Loucy (cell line): Measurements from ENCODE around the gene ANO7.

ENCODE experiments used
- H2AFZ ChIP-seq: fragments of 200-600 bp; sonication (generic); 2 replicates; pipeline ENCODE4 v1.6.0; 2016; ENCODE audit warnings: antibody characterized with exemption, mild to moderate bottlenecking, low read length, moderate library complexity
- H3F3A ChIP-seq: fragments of 200-600 bp; 2 replicates; pipeline ENCODE4 v1.6.0; 2016; ENCODE audit warnings: antibody characterized with exemption, low read depth, mild to moderate bottlenecking
- H3K27me3 ChIP-seq: fragments of 200-600 bp; sonication (generic); 2 replicates; pipeline ENCODE4 v1.6.1; 2014; ENCODE audit warnings: low read length, mild to moderate bottlenecking; ENCODE audit not compliant: insufficient read depth, poor library complexity, severe bottlenecking
- H3K36me3 ChIP-seq: fragments of 200-600 bp; sonication (generic); 2 replicates; pipeline ENCODE4 v1.6.1; 2016; ENCODE audit warnings: low read length; ENCODE audit not compliant: insufficient read depth
- H3K4me1 ChIP-seq: fragments of 200-600 bp; sonication (generic); 2 replicates; pipeline ENCODE4 v1.5.1; 2014; ENCODE audit warnings: low read length, mild to moderate bottlenecking; ENCODE audit not compliant: insufficient read depth, poor library complexity, severe bottlenecking
- H3K4me2 ChIP-seq: fragments of 200-600 bp; sonication (generic); 2 replicates; pipeline ENCODE4 v1.6.0; 2014; ENCODE audit warnings: antibody characterized with exemption, low read length, low read depth, mild to moderate bottlenecking; ENCODE audit not compliant: poor library complexity, severe bottlenecking
- H3K4me3 ChIP-seq: fragments of 200-600 bp; sonication (generic); 2 replicates; pipeline ENCODE4 v1.5.1; 2014; ENCODE audit warnings: low read length, mild to moderate bottlenecking, mixed read lengths; ENCODE audit not compliant: poor library complexity, severe bottlenecking
- H3K79me2 ChIP-seq: fragments of 200-600 bp; sonication (generic); 2 replicates; pipeline ENCODE4 v1.6.1; 2014; ENCODE audit warnings: low read length; ENCODE audit not compliant: insufficient read depth
- H3K9ac ChIP-seq: fragments of 200-600 bp; sonication (generic); 2 replicates; pipeline ENCODE4 v1.6.0; 2014; ENCODE audit warnings: mild to moderate bottlenecking, low read depth, low read length, moderate library complexity; ENCODE audit not compliant: poor library complexity, severe bottlenecking
- H3K9me2 ChIP-seq: fragments of 200-600 bp; sonication (generic); replicated peaks from 2 replicates; pipeline ENCODE4 v1.6.1; 2016; ENCODE audit warnings: low read depth, low read length, mixed read lengths
- H3K9me3 ChIP-seq: fragments of 200-600 bp; sonication (generic); 2 replicates; pipeline ENCODE4 v1.6.1; 2014; ENCODE audit warnings: mild to moderate bottlenecking, antibody characterized with exemption, low read length, low read depth; ENCODE audit not compliant: insufficient read depth
- H4K20me1 ChIP-seq: fragments of 200-600 bp; sonication (generic); 2 replicates; pipeline ENCODE4 v1.6.0; 2014; ENCODE audit warnings: antibody characterized with exemption, low read length, mild to moderate bottlenecking; ENCODE audit not compliant: insufficient read depth, poor library complexity, severe bottlenecking
- EZH2phosphoT487 ChIP-seq: fragments of 200-600 bp; IDR thresholded peaks from 2 replicates; pipeline ENCODE4 v1.6.1; 2018; ENCODE audit warnings: antibody characterized with exemption, mild to moderate bottlenecking, moderate library complexity, borderline replicate concordance
- TF ChIP-seq, protein P1 (sequence below): fragments of 200-600 bp; sonication (generic); conservative IDR thresholded peaks from 2 replicates; pipeline ENCODE4 v1.5.1; 2014; ENCODE audit warnings: mild to moderate bottlenecking, antibody characterized with exemption, low read length

The ANO7 gene

DNA sequence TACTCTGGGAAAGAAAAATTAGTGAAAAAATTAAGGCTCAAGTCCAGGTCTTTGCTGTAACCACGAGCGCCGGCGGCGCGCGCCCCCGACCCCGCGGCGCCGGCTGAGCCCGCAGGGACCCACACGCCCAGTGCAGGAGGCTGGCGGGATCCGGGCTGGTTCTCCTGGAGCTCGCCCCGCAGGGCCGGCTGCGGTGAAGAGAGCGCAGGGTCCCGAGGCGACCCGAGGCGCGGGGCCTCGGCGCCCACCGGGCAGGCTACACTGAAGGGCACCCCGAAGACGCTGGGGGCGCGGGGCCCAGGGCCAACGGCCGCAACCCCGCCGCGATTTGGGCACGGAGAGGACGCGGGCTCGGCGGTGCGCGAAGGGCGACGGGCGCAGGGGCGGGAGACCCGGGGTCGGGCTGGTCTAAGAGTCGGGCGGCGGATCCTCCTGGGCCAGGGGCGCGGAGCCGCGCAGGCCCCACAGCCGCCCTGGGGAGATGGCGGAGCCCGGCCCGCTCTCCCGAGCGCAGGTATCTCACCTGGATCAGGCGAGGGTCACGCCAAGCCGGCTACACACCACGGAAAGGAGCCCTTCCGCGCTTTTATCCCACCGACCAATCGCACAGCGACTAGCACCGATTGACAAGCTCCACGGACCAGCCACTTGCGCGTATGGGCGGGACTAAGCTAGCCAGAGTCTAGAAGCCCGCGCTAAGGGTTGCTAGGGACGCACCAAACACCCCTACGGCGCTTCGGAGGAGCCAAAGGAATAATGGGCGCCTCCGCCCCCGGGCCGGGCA is 39.4 kb upstream of the ANO7 start, which contains the start of gene PASK:
TSS of gene PASK (minus strand) at position 582 of the 784 bp plus-strand sequence. CDS start 6,440 bp downstream, outside the sequence.
- peaks cover 30% of the 10 kb centered on the region for H3K4me1 ChIP-seq
- no peak for TF ChIP-seq EZH2phosphoT487
- TF ChIP-seq, protein P1, sequence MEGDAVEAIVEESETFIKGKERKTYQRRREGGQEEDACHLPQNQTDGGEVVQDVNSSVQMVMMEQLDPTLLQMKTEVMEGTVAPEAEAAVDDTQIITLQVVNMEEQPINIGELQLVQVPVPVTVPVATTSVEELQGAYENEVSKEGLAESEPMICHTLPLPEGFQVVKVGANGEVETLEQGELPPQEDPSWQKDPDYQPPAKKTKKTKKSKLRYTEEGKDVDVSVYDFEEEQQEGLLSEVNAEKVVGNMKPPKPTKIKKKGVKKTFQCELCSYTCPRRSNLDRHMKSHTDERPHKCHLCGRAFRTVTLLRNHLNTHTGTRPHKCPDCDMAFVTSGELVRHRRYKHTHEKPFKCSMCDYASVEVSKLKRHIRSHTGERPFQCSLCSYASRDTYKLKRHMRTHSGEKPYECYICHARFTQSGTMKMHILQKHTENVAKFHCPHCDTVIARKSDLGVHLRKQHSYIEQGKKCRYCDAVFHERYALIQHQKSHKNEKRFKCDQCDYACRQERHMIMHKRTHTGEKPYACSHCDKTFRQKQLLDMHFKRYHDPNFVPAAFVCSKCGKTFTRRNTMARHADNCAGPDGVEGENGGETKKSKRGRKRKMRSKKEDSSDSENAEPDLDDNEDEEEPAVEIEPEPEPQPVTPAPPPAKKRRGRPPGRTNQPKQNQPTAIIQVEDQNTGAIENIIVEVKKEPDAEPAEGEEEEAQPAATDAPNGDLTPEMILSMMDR = no peak
- no peaks in the 10 kb centered on the region for H3F3A ChIP-seq
- no peaks in the 10 kb centered on the region for H3K36me3 ChIP-seq
- peak within 1 kb of the TSS; percentile 98 for H2AFZ ChIP-seq
- no peaks in the 10 kb centered on the region for H3K27me3 ChIP-seq
- H3K79me2 ChIP-seq = peaks cover 50% of the 10 kb centered on the region
- H4K20me1 ChIP-seq = peaks cover 32% of the 10 kb centered on the region
- peak within 1 kb of the TSS; percentile 93 for H3K4me2 ChIP-seq
- H3K4me3 ChIP-seq = peak within 1 kb of the TSS; percentile 81
- peak within 1 kb of the TSS; percentile 75 for H3K9ac ChIP-seq
- H3K9me3 ChIP-seq = no peaks in the 10 kb centered on the region
- no peaks in the 10 kb centered on the region for H3K9me2 ChIP-seq

DNA sequence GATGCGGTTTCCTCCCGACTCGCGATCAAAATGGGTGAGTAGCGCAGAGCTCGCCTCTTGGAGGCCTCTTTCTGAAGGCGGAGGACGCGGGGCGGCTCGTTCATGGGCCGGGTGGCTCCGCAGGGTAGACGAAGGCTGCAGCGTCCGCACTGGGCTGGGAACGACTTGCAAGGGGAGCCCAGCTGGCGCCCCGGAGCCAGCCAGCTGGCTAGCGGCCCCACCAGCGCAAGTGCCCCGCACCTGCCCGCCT is 38.9 kb upstream of the ANO7 start:
- Histone ChIP-seq H3F3A (no peaks in the 10 kb centered on the region), H3K27me3 (no peaks in the 10 kb centered on the region), H4K20me1 (peaks cover 32% of the 10 kb centered on the region), H3K9me2 (no peaks in the 10 kb centered on the region), H2AFZ (peak overlapping the region; percentile 98), H3K4me2 (peak overlapping the region; percentile 93), H3K4me3 (peak overlapping the region; percentile 81), H3K9me3 (no peaks in the 10 kb centered on the region), H3K9ac (peak overlapping the region; percentile 75), H3K36me3 (no peaks in the 10 kb centered on the region), H3K79me2 (peaks cover 45% of the 10 kb centered on the region), H3K4me1 (peaks cover 30% of the 10 kb centered on the region)
- TF ChIP-seq, protein P1 = no peak
- no peak for TF ChIP-seq EZH2phosphoT487

DNA sequence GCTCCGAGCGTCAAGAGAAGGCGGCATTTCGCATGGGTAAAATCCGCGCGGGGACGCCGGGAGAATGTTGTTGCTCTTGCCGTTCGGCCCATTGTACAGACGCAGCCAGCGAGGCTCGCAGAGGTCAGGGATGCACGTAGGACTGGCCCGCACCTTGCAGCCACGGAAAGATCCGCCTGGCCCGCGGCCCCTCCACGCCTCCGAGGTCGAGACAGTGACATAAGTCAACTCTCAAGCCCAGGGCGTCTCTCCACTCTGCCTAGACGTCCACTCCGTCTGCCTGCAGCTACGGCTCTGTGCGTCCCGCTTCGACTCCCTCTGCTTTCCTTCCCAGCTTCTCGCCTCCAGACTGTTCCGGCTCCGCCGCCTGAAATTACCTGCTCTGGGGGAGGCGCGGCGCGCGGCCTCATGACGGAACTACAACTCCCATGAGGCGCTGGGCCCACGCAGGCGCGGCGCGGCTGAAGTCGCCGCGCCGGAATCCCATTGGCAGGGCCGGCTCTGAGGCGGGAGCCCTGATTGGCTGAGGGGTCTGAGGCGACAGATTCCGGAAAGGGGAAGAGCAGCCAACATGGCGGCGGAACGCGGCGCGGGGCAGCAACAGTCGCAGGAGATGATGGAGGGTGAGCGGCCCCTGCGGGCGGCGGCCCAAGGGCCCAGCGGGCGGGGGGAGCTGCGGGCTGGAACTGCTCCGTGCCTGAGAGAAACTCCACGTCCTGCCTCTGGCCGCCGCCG is 38.4 kb upstream of the ANO7 start, which contains the start of gene PPP1R7:
TSS of gene PPP1R7 (plus strand) at position 543 of the 735 bp plus-strand sequence. CDS start at position 572, 29 bp downstream.
- H3K27me3 ChIP-seq = no peaks in the 10 kb centered on the region
- H3K4me1 ChIP-seq = peaks cover 30% of the 10 kb centered on the region
- peak within 1 kb of the TSS; percentile 81 for H3K4me3 ChIP-seq
- no peaks in the 10 kb centered on the region for H3K36me3 ChIP-seq
- peak within 1 kb of the TSS; percentile 98 for H2AFZ ChIP-seq
- TF ChIP-seq, protein P1 = no peak
- no peak for TF ChIP-seq EZH2phosphoT487
- H3K9me3 ChIP-seq = no peaks in the 10 kb centered on the region
- H3K79me2 ChIP-seq = peaks cover 44% of the 10 kb centered on the region
- H3K9ac ChIP-seq = peak within 1 kb of the TSS; percentile 82
- H3K9me2 ChIP-seq = no peaks in the 10 kb centered on the region
- H3F3A ChIP-seq = no peaks in the 10 kb centered on the region
- H4K20me1 ChIP-seq = peaks cover 32% of the 10 kb centered on the region
- peak within 1 kb of the TSS; percentile 100 for H3K4me2 ChIP-seq
